Measurements from ENCODE around the gene ADAM30.

The ADAM30 gene

GRCh38 chr1:119908661-119909060 is 12.3 kb upstream of the ADAM30 start:
- DNase-seq (ENCODE audit: low read depth in 2 of 2): no peak

- no peak for DNase-seq (ENCODE audit: low read depth in 2 of 2)
Observed at GRCh38 chr1:119906927-119907652, 10.8 kb upstream of the ADAM30 start.

GRCh38 chr1:119903443-119903835 is 7.1 kb upstream of the ADAM30 start:
- no peak for DNase-seq (ENCODE audit: low read depth in 2 of 2)

- DNase-seq (ENCODE audit: low read depth in 2 of 2): no peak
Observed at GRCh38 chr1:119902775-119903442, 6.6 kb upstream of the ADAM30 start.

GRCh38 chr1:119898981-119899720 is 2.8 kb upstream of the ADAM30 start:
- no peak for DNase-seq (ENCODE audit: low read depth in 2 of 2)

GRCh38 chr1:119898530-119898929 is 2.2 kb upstream of the ADAM30 start:
- no peak for DNase-seq (ENCODE audit: low read depth in 2 of 2)

GRCh38 chr1:119895102-119895501 is 1.2 kb downstream of the ADAM30 start:
- DNase-seq (ENCODE audit: low read depth in 2 of 2): no peak

GRCh38 chr1:119893827-119894700 is 2.3 kb downstream of the ADAM30 start:
- no peak for DNase-seq (ENCODE audit: low read depth in 2 of 2)

- DNase-seq (ENCODE audit: low read depth in 2 of 2): no peak
Observed at GRCh38 chr1:119893238-119893791, 3.0 kb downstream of the ADAM30 start.

GRCh38 chr1:119891386-119891785 is 4.9 kb downstream of the ADAM30 start:
- DNase-seq (ENCODE audit: low read depth in 2 of 2): no peak

- no peak for DNase-seq (ENCODE audit: low read depth in 2 of 2)
Observed at GRCh38 chr1:119888476-119888875, 7.8 kb downstream of the ADAM30 start.

- DNase-seq (ENCODE audit: low read depth in 2 of 2): no peak
Observed at GRCh38 chr1:119887427-119887826, 8.9 kb downstream of the ADAM30 start.

- DNase-seq (ENCODE audit: low read depth in 2 of 2): peak; percentile 19 to 40
Observed at GRCh38 chr1:119885903-119886783, 10.2 kb downstream of the ADAM30 start.

- no peak for DNase-seq (ENCODE audit: low read depth in 2 of 2)
Observed at GRCh38 chr1:119884711-119885110, 11.6 kb downstream of the ADAM30 start.

- DNase-seq (ENCODE audit: low read depth in 2 of 2): no peak
Observed at GRCh38 chr1:119883826-119884225, 12.5 kb downstream of the ADAM30 start.

GRCh38 chr1:119882132-119883049 is 13.9 kb downstream of the ADAM30 start:
- DNase-seq (ENCODE audit: low read depth in 2 of 2): no peak

GRCh38 chr1:119879510-119880434 is 16.5 kb downstream of the ADAM30 start:
- DNase-seq (ENCODE audit: low read depth in 2 of 2): no peak

- DNase-seq (ENCODE audit: low read depth in 2 of 2): no peak
Observed at GRCh38 chr1:119878171-119878570, 18.1 kb downstream of the ADAM30 start.

Data from stimulated activated CD4-positive, alpha-beta T cell treated with anti-CD3 and anti-CD28 coated beads, Interleukin-15, amount 100 ng/mL, for 48 hours (primary cell).